Ectodermal cell (in vitro differentiated cells): Measurements from ENCODE around the gene RBM25.
"Not testable (repeated sequence)": the region's sequence is repeated elsewhere in the genome, so short reads cannot be mapped to it uniquely, and the experiment has no call there.

Experiments
- H3K27ac ChIP-seq: 2 replicates; pipeline ENCODE4 v1.7.0; 2013; ENCODE audit warnings: mild to moderate bottlenecking, low read depth, low read length; ENCODE audit not compliant: insufficient read depth, poor library complexity, severe bottlenecking
- H3K27me3 ChIP-seq: 2 replicates; pipeline ENCODE4 v1.7.0; 2013; ENCODE audit warnings: mild to moderate bottlenecking, low read length; ENCODE audit not compliant: insufficient read depth, control insufficient read depth, poor library complexity, severe bottlenecking
- H3K36me3 ChIP-seq: one replicate; pipeline ENCODE4 v1.7.0; 2013; ENCODE audit warnings: low read length; ENCODE audit not compliant: control insufficient read depth, insufficient read depth
- H3K4me1 ChIP-seq: one replicate; pipeline ENCODE4 v1.7.0; 2013; ENCODE audit warnings: low read length; ENCODE audit not compliant: control insufficient read depth, insufficient read depth
- H3K4me3 ChIP-seq: 2 replicates; pipeline ENCODE4 v1.7.0; 2013; ENCODE audit warnings: low read depth, low read length, control low read depth; ENCODE audit not compliant: insufficient read depth
- H3K9me3 ChIP-seq: 2 replicates; pipeline ENCODE4 v1.7.0; 2013; ENCODE audit warnings: mild to moderate bottlenecking, low read length, moderate library complexity; ENCODE audit not compliant: control insufficient read depth
- WGBS, 2 experiments: methylation state at CpG; one replicate each; pipeline ENCODE4 v1.1.7; 2013; ENCODE audit warnings: missing lambda C conversion rate in 2 of 2; 5-methylcytosine and 5-hydroxymethylcytosine counted together

The RBM25 gene

GRCh38 chr14:73166399-73166798, 108.1 kb downstream of the RBM25 start:
- Histone ChIP-seq H3K27ac (no peak overlapping the region), H3K4me1 (no peaks in the 10 kb centered on the region), H3K9me3 (no peaks in the 10 kb centered on the region), H3K27me3 (no peaks in the 10 kb centered on the region), H3K4me3 (no peak overlapping the region), H3K36me3 (peaks cover 5% of the 10 kb centered on the region)
- WGBS, 2 experiments = 95 to 100% methylated on average over 1 of the region's 1 CpG

- Histone ChIP-seq H3K27ac (no peak overlapping the region), H3K4me1 (no peaks in the 10 kb centered on the region), H3K4me3 (no peak overlapping the region), H3K27me3 (no peaks in the 10 kb centered on the region), H3K36me3 (peaks cover 9% of the 10 kb centered on the region), H3K9me3 (no peaks in the 10 kb centered on the region)
- WGBS, 2 experiments = 79 to 97% methylated on average over 3 of the region's 4 CpGs
Measured at GRCh38 chr14:73167727-73168126, 109.4 kb downstream of the RBM25 start.

- Histone ChIP-seq H3K36me3 (peaks cover 9% of the 10 kb centered on the region), H3K9me3 (no peaks in the 10 kb centered on the region), H3K4me1 (no peaks in the 10 kb centered on the region), H3K27me3 (no peaks in the 10 kb centered on the region), H3K27ac (no peak overlapping the region), H3K4me3 (no peak overlapping the region)
- WGBS, 2 experiments = 96% methylated on average over 9 of the region's 9 CpGs
Measured at GRCh38 chr14:73168274-73168673, 109.9 kb downstream of the RBM25 start.

GRCh38 chr14:73168691-73169090, 110.4 kb downstream of the RBM25 start:
- Histone ChIP-seq H3K27me3 (no peaks in the 10 kb centered on the region), H3K9me3 (no peaks in the 10 kb centered on the region), H3K4me3 (no peak overlapping the region), H3K4me1 (no peaks in the 10 kb centered on the region), H3K36me3 (peaks cover 13% of the 10 kb centered on the region), H3K27ac (no peak overlapping the region)
- WGBS, 2 experiments = 92% methylated on average over 14 of the region's 14 CpGs

- H3K4me3 ChIP-seq, H3K9me3 ChIP-seq, H3K27me3 ChIP-seq, H3K27ac ChIP-seq, H3K4me1 ChIP-seq: not testable (repeated sequence)
- peaks cover 22% of the 10 kb centered on the region for H3K36me3 ChIP-seq
- 91 to 93% methylated on average over 6 of the region's 6 CpGs for WGBS, 2 experiments
Measured at GRCh38 chr14:73169855-73170254, 111.5 kb downstream of the RBM25 start.

- H3K27ac ChIP-seq = no peak overlapping the region
- H3K27me3 ChIP-seq = no peaks in the 10 kb centered on the region
- WGBS, 2 experiments = 78 to 81% methylated on average over 11 of the region's 11 CpGs
- no peaks in the 10 kb centered on the region for H3K9me3 ChIP-seq
- H3K4me3 ChIP-seq = no peak overlapping the region
- H3K4me1 ChIP-seq = no peaks in the 10 kb centered on the region
- peaks cover 22% of the 10 kb centered on the region for H3K36me3 ChIP-seq
Measured at GRCh38 chr14:73170686-73171085, 112.4 kb downstream of the RBM25 start.

GRCh38 chr14:73172500-73172899, 114.2 kb downstream of the RBM25 start:
- H3K27me3 ChIP-seq = no peaks in the 10 kb centered on the region
- H3K36me3 ChIP-seq = peaks cover 22% of the 10 kb centered on the region
- no peak overlapping the region for H3K4me3 ChIP-seq
- 95 to 97% methylated on average over 3 of the region's 3 CpGs for WGBS, 2 experiments
- peaks cover 6% of the 10 kb centered on the region for H3K4me1 ChIP-seq
- H3K9me3 ChIP-seq = no peaks in the 10 kb centered on the region
- H3K27ac ChIP-seq = no peak overlapping the region

GRCh38 chr14:73173092-73173735, 114.9 kb downstream of the RBM25 start:
- H3K4me1 ChIP-seq = peaks cover 6% of the 10 kb centered on the region
- no peak overlapping the region for H3K4me3 ChIP-seq
- no peaks in the 10 kb centered on the region for H3K27me3 ChIP-seq
- no peak overlapping the region for H3K27ac ChIP-seq
- H3K9me3 ChIP-seq = no peaks in the 10 kb centered on the region
- H3K36me3 ChIP-seq = peaks cover 22% of the 10 kb centered on the region
- 79 to 87% methylated on average over 3 of the region's 3 CpGs for WGBS, 2 experiments
